GM12878 (cell line): ENCODE data around the gene CLEC18B. TPM values are rescaled to one million over a fixed set of nuclear protein-coding genes. Genes with fewer than 3 reads are reported as not detected.

ENCODE experiments used
- ATAC-seq: fragments of 200-7000 bp; cut with Tn5 transposase; 3 replicates; pipeline ENCODE4 v1.9.1; 2020; ENCODE audit warnings: mild to moderate bottlenecking, moderate library complexity
- BruUV-seq: library from RNA; stranded (reverse); fragments of 400-500 nt; replicated peaks from 2 replicates; lab custom pipeline; 2021; lab: Mats Ljungman, UMichigan
- CTCF ChIA-PET: fragments of 300-600 bp; sonication (Branson Sonifier 250); formaldehyde crosslinking; extraction: SDS; loops from one replicate; lab custom pipeline; 2021; ENCODE audit warnings: inconsistent platforms; lab: Yijun Ruan, JAX
- POLR2A ChIA-PET: fragments of 350-600 bp; formaldehyde crosslinking; extraction: SDS; loops from one replicate; lab custom pipeline; 2021; ENCODE audit warnings: inconsistent platforms; lab: Charles Lee
- RAD21 ChIA-PET: fragments of 300-600 bp; sonication (Branson Sonifier 250); formaldehyde crosslinking; loops from one replicate; lab custom pipeline; 2023; ENCODE audit warnings: antibody characterized with exemption; ENCODE audit not compliant: unreplicated experiment; lab: Charles Lee
- SMC1A ChIA-PET: fragments of 300-600 bp; sonication (Branson Sonifier 250); formaldehyde crosslinking; loops from one replicate; lab custom pipeline; 2023; ENCODE audit not compliant: unreplicated experiment, uncharacterized antibody; lab: Charles Lee
- DNase-seq: peaks from one replicate; pipeline ENCODE4 v3.0.0-alpha.2; 2011; ENCODE audit warnings: low read depth, low spot score
- FAIRE-seq: peaks from 3 replicates; lab custom pipeline; 2011; peaks lifted over from hg19 to GRCh38; lab: Jason Lieb, UNC
- H2AFZ ChIP-seq: 2 replicates; pipeline ENCODE4 v1.6.0; 2011; ENCODE audit warnings: low read depth, low read length, control low read depth; ENCODE audit not compliant: control insufficient read depth
- H3K27ac ChIP-seq: 2 replicates; pipeline ENCODE4 v1.5.1; 2011; ENCODE audit warnings: control low read depth; ENCODE audit not compliant: control insufficient read depth, insufficient read depth
- H3K27me3 ChIP-seq, 2 experiments: replicated peaks in 1 of 2; 2 replicates each; pipeline versions ENCODE4 v1.6.0 to v1.6.1; 2011; ENCODE audit warnings: low read length in 1 of 2; ENCODE audit not compliant: control insufficient read depth in 2 of 2, insufficient read depth in 2 of 2
- H3K36me3 ChIP-seq, 2 experiments: 2 replicates each; pipeline ENCODE4 v1.5.1; 2011; ENCODE audit warnings: low read length in 1 of 2; ENCODE audit not compliant: control insufficient read depth in 2 of 2, insufficient read depth in 2 of 2
- H3K4me1 ChIP-seq: 2 replicates; pipeline ENCODE4 v1.6.1; 2011; ENCODE audit warnings: mild to moderate bottlenecking, low read length, moderate library complexity, mixed read lengths; ENCODE audit not compliant: control insufficient read depth, insufficient read depth
- H3K4me2 ChIP-seq: 2 replicates; pipeline ENCODE4 v1.6.0; 2011; ENCODE audit warnings: control low read depth; ENCODE audit not compliant: control insufficient read depth, insufficient read depth
- H3K4me3 ChIP-seq: fragments of 200-600 bp; sonication (generic); 2 replicates; pipeline ENCODE4 v1.5.1; 2016
- H3K79me2 ChIP-seq: 2 replicates; pipeline ENCODE4 v1.6.0; 2011; ENCODE audit warnings: low read length; ENCODE audit not compliant: control insufficient read depth, insufficient read depth
- H3K9ac ChIP-seq: 2 replicates; pipeline ENCODE4 v1.8.0; 2011; ENCODE audit warnings: low read length, control low read depth, mixed read lengths; ENCODE audit not compliant: control insufficient read depth, insufficient read depth
- H3K9me3 ChIP-seq: replicated peaks from 3 replicates; pipeline ENCODE4 v1.5.1; 2011; ENCODE audit warnings: mild to moderate bottlenecking, low read length; ENCODE audit not compliant: control insufficient read depth, insufficient read depth
- H4K20me1 ChIP-seq: 2 replicates; pipeline ENCODE4 v1.6.0; 2011; ENCODE audit not compliant: control insufficient read depth, insufficient read depth
- ASH2L ChIP-seq: fragments of 300-600, 200-600 bp; sonication (generic); IDR thresholded peaks from 2 replicates; pipeline ENCODE4 v1.6.1; 2017; ENCODE audit warnings: low read depth, mild to moderate bottlenecking, borderline replicate concordance
- ATF2 ChIP-seq: IDR thresholded peaks from 2 replicates; pipeline ENCODE4 v1.6.1; 2012; ENCODE audit warnings: low read length, inconsistent platforms
- CBFB ChIP-seq: IDR thresholded peaks from 2 replicates; pipeline ENCODE4 v1.6.1; 2016; ENCODE audit warnings: antibody characterized with exemption, low read depth
- CBX3 ChIP-seq: fragments of 200-600 bp; sonication (generic); IDR thresholded peaks from 2 replicates; pipeline ENCODE4 v1.6.1; 2016; ENCODE audit warnings: low read depth, borderline replicate concordance
- CREB1 ChIP-seq: IDR thresholded peaks from 2 replicates; pipeline ENCODE4 v1.6.1; 2012; ENCODE audit warnings: low read depth, mild to moderate bottlenecking, inconsistent platforms
- CTCF ChIP-seq, 3 experiments: IDR thresholded peaks in 2 of 3; conservative IDR thresholded peaks in 1 of 3; 2 replicates each; pipeline ENCODE4 v1.5.1; 2011; ENCODE audit warnings: low read depth in 3 of 3, low read length in 3 of 3, mild to moderate bottlenecking in 3 of 3, control low read depth in 2 of 3, moderate library complexity in 2 of 3, inconsistent platforms in 1 of 3, mixed read lengths in 1 of 3; ENCODE audit not compliant: control insufficient read depth in 2 of 3, insufficient read depth in 1 of 3; ENCODE audit errors: extremely low read depth in 1 of 3
- E4F1 ChIP-seq: fragments of 450-650 bp; IDR thresholded peaks from 2 replicates; pipeline ENCODE4 v1.6.1; 2018; ENCODE audit warnings: borderline replicate concordance, mild to moderate bottlenecking; ENCODE audit not compliant: partially characterized antibody
- GABPA ChIP-seq: IDR thresholded peaks from 2 replicates; pipeline ENCODE4 v1.6.1; 2014; ENCODE audit warnings: antibody characterized with exemption, low read depth, mild to moderate bottlenecking, inconsistent platforms
- GATAD2B ChIP-seq: fragments of 450-650 bp; conservative IDR thresholded peaks from 2 replicates; pipeline ENCODE4 v1.6.1; 2017; ENCODE audit warnings: low read depth, mild to moderate bottlenecking, moderate library complexity
- IKZF2 ChIP-seq, 2 experiments: fragments of 450-650 bp; IDR thresholded peaks; 2 replicates each; pipeline ENCODE4 v1.6.1; 2017; ENCODE audit warnings: mild to moderate bottlenecking in 2 of 2, moderate library complexity in 2 of 2
- NFIC ChIP-seq: IDR thresholded peaks from 2 replicates; pipeline ENCODE4 v1.6.1; 2012; ENCODE audit warnings: low read depth, mild to moderate bottlenecking, inconsistent platforms, low read length, moderate library complexity
- RBBP5 ChIP-seq: fragments of 200-600 bp; sonication (generic); conservative IDR thresholded peaks from 2 replicates; pipeline ENCODE4 v1.6.1; 2016
- RUNX3 ChIP-seq: IDR thresholded peaks from 2 replicates; pipeline ENCODE4 v1.6.1; 2012; ENCODE audit warnings: low read length, inconsistent platforms
- SPI1 ChIP-seq: IDR thresholded peaks from 2 replicates; pipeline ENCODE4 v1.6.1; 2011; ENCODE audit warnings: low read depth, mild to moderate bottlenecking, low read length, moderate library complexity, borderline replicate concordance; ENCODE audit not compliant: insufficient read depth
- SUZ12 ChIP-seq: fragments of 200-600 bp; sonication (generic); IDR thresholded peaks from one replicate; pipeline ENCODE4 v1.6.1; 2018; ENCODE audit warnings: antibody characterized with exemption, mild to moderate bottlenecking; ENCODE audit not compliant: unreplicated experiment
- TCF12 ChIP-seq: IDR thresholded peaks from 2 replicates; pipeline ENCODE4 v1.6.1; 2011; ENCODE audit warnings: low read depth, mild to moderate bottlenecking, low read length
- ZNF274 ChIP-seq: IDR thresholded peaks from one replicate; pipeline ENCODE4 v1.8.0; 2011; ENCODE audit not compliant: insufficient read length, insufficient read depth
- WGBS: methylation state at CpG from one replicate; pipeline ENCODE4 v1.1.6; 2016; ENCODE audit warnings: low lambda C conversion rate; ENCODE audit not compliant: insufficient replicate concordance, insufficient coverage; ENCODE audit errors: missing lambda C conversion rate; 5-methylcytosine and 5-hydroxymethylcytosine counted together
- in situ Hi-C: fragments of 300-500 bp; cut with MboI; formaldehyde crosslinking; loops from 9 replicates; pipeline ENCODE4 v1.14.3; 2018; ENCODE audit warnings: mixed read lengths
- intact Hi-C: fragments of 100-400 bp; cut with micrococcal nuclease; formaldehyde crosslinking; loops from one replicate; pipeline ENCODE4 v1.14.2; 2022; ENCODE audit not compliant: unreplicated experiment
- polyA plus RNA-seq, 11 experiments: library from polyadenylated mRNA; depleted of rRNA in 4 of 11; unstranded in 6 of 11; stranded (reverse) in 5 of 11; fragments of >200 nt; fragmentation: Nextera tagmentation in 4 of 11; fragmentation: Illumina TruSeq in 1 of 11; extraction: Ambion mirVana in 4 of 11; extraction: Trizol in 1 of 11; gene quantifications; 1 replicate in 1 of 11; 2 replicates in 10 of 11; pipeline versions ENCODE4 v1.2.1 to v1.2.3, GENCODE V29; 2011 to 2016; ENCODE audit warnings: inconsistent platforms in 2 of 11, missing spikeins in 2 of 11, low read depth in 1 of 11
- total RNA-seq, 4 experiments: library from RNA; depleted of rRNA in 3 of 4; stranded (reverse); fragments of >200 nt in 3 of 4; fragmentation: Illumina TruSeq in 1 of 4; extraction: Trizol in 1 of 4; gene quantifications; 2 replicates each; pipeline versions ENCODE4 v1.2.1 to v1.2.3, GENCODE V29; 2013 to 2021

The CLEC18B gene
- total and polyA plus RNA-seq, 10 of the 15 experiments (the other 5 are each of a cell fraction or from before 2014, with no cell fraction given) = 0.03 to 0.32 (median 0.18) TPM; not detected in 6

- ChIA-PET SMC1A (interaction anchor here (0.8 kb wide), 1 partner anchor 9 kb away, joined by 3 read pairs; no protein-coding TSS in a partner anchor), RAD21 (no interaction called here), CTCF (no interaction called here), POLR2A (no interaction called here)
- no peak overlapping the region for H3K27ac ChIP-seq
- peak; percentile 92 for FAIRE-seq
- BruUV-seq = no TSS peak
- no peaks in the 10 kb centered on the region for H3K79me2 ChIP-seq
- no peak for DNase-seq
- intact Hi-C loops (no loop called here), in situ Hi-C loops (no loop called here)
- H3K9ac ChIP-seq = no peak overlapping the region
- 62% methylated on average over 5 of the region's 5 CpGs for WGBS
- H3K4me1 ChIP-seq = peaks cover 19% of the 10 kb centered on the region
- H3K9me3 ChIP-seq = no peaks in the 10 kb centered on the region
- H2AFZ ChIP-seq = no peak overlapping the region
- H3K36me3 ChIP-seq = peaks cover 10 to 55% of the 10 kb centered on the region in 2 experiments; a peak in 3 of 4 replicates
- ATAC-seq = peak; percentile 78
- no peak overlapping the region for H3K4me3 ChIP-seq
- H3K27me3 ChIP-seq = no peaks in the 10 kb centered on the region
- H3K4me2 ChIP-seq = 0 out of 2 replicates have a peak overlapping the region, but pooled peaks have one; percentile 13
- no peaks in the 10 kb centered on the region; the same call in 1 of the 2 replicates for H4K20me1 ChIP-seq
- TF ChIP-seq ZNF274 (no peak), CBX3 (no peak), RBBP5 (no peak), SUZ12 (no peak), CREB1 (peak; percentile 25; the same call in 1 of the 2 replicates), GABPA (no peak), RUNX3 (peak; percentile 82), SPI1 (no peak), GATAD2B (no peak), TCF12 (no peak), ASH2L (no peak), NFIC (peak; percentile 38; the same call in 1 of the 2 replicates), CTCF (IDR thresholded peaks at IDR 0.05 in 2 of 3, conservative IDR thresholded peaks at IDR 0.05 in 1 of 3; ENCODE audit: control insufficient read depth in 2 of 3, extremely low read depth in 1 of 3, insufficient read depth in 1 of 3, low read depth in 3 of 3, low read length in 3 of 3) (no peak), ATF2 (no peak), E4F1 (no peak), IKZF2 (IDR thresholded peaks at IDR 0.05) (peak; percentile 17 to 34; a peak in 2 of 4 replicates), CBFB (no peak)
These were observed 45.6 kb upstream of the CLEC18B start for GRCh38 chr16:74466872-74467271.
